Karpas-422 (cell line): Measurements from ENCODE around the gene CTNNBIP1. TPM values are rescaled to one million over a fixed set of nuclear protein-coding genes. Genes with fewer than 3 reads are reported as not detected.

Source experiments
- DNase-seq: peaks from one replicate; pipeline ENCODE4 v3.0.0-alpha.2; 2015
- H2AFZ ChIP-seq: fragments of 200-600 bp; sonication (generic); 2 replicates; pipeline ENCODE4 v1.6.1; 2014; ENCODE audit warnings: antibody characterized with exemption, low read length, mixed read lengths
- H3K27ac ChIP-seq: fragments of 200-600 bp; sonication (generic); 2 replicates; pipeline ENCODE4 v1.5.1; 2014; ENCODE audit warnings: mild to moderate bottlenecking, low read length, moderate library complexity
- H3K27me3 ChIP-seq: fragments of 200-600 bp; sonication (generic); 2 replicates; pipeline ENCODE4 v1.6.1; 2014; ENCODE audit warnings: low read length, mixed read lengths
- H3K36me3 ChIP-seq: fragments of 200-600 bp; sonication (generic); 2 replicates; pipeline ENCODE4 v1.6.1; 2014; ENCODE audit warnings: low read length, mixed read lengths; ENCODE audit not compliant: insufficient read depth
- H3K4me1 ChIP-seq: fragments of 200-600 bp; sonication (generic); 2 replicates; pipeline ENCODE4 v1.6.1; 2014; ENCODE audit warnings: mild to moderate bottlenecking, low read length, mixed read lengths
- H3K4me2 ChIP-seq: fragments of 200-600 bp; sonication (generic); 2 replicates; pipeline ENCODE4 v1.6.1; 2014; ENCODE audit warnings: low read length, low read depth, mild to moderate bottlenecking; ENCODE audit not compliant: poor library complexity, severe bottlenecking
- H3K4me3 ChIP-seq: fragments of 200-600 bp; sonication (generic); 2 replicates; pipeline ENCODE4 v1.5.1; 2014; ENCODE audit warnings: mild to moderate bottlenecking, antibody characterized with exemption, low read length, mixed read lengths
- H3K79me2 ChIP-seq: fragments of 200-600 bp; sonication (generic); 2 replicates; pipeline ENCODE4 v1.6.1; 2014; ENCODE audit warnings: mild to moderate bottlenecking, low read length, mixed read lengths
- H3K9ac ChIP-seq: fragments of 200-600 bp; sonication (generic); 2 replicates; pipeline ENCODE4 v1.6.0; 2014; ENCODE audit warnings: low read length
- H3K9me2 ChIP-seq: fragments of 200-600 bp; sonication (generic), shearing (Covaris generic); replicated peaks from 2 replicates; pipeline ENCODE4 v1.6.0; 2014; ENCODE audit warnings: mild to moderate bottlenecking, low read length, moderate library complexity; ENCODE audit not compliant: insufficient read depth
- H3K9me3 ChIP-seq: fragments of 300-700, 200-600 bp; sonication (generic); 2 replicates; pipeline ENCODE4 v1.6.1; 2014; ENCODE audit warnings: low read length, mixed read lengths
- H4K20me1 ChIP-seq: fragments of 200-600 bp; sonication (generic); 2 replicates; pipeline ENCODE4 v1.6.1; 2014; ENCODE audit warnings: mild to moderate bottlenecking, antibody characterized with exemption, low read length, low read depth; ENCODE audit not compliant: insufficient read depth
- total RNA-seq: library from RNA; depleted of rRNA; stranded (reverse); fragments of >200 nt; shearing (Covaris generic); gene quantifications from 2 replicates; pipeline ENCODE4 v1.2.3, GENCODE V29; 2014; ENCODE audit warnings: low replicate concordance

The CTNNBIP1 gene
- total RNA-seq, 1 experiment from 2014 or later, result 4.2 TPM

GRCh38 chr1:9845914-9846313 is 64.2 kb downstream of the CTNNBIP1 start:
- Histone ChIP-seq H2AFZ (no peak overlapping the region), H3K79me2 (no peaks in the 10 kb centered on the region), H3K4me1 (peaks cover 37% of the 10 kb centered on the region), H3K9me3 (no peaks in the 10 kb centered on the region), H3K36me3 (no peaks in the 10 kb centered on the region; the same call in 1 of the 2 replicates), H3K9me2 (no peaks in the 10 kb centered on the region), H4K20me1 (no peaks in the 10 kb centered on the region), H3K27ac (no peak overlapping the region), H3K27me3 (no peaks in the 10 kb centered on the region), H3K4me2 (no peak overlapping the region), H3K4me3 (no peak overlapping the region), H3K9ac (no peak overlapping the region)
- DNase-seq, result no peak

- no peak overlapping the region for H3K27ac ChIP-seq
- H3K36me3 ChIP-seq, result no peaks in the 10 kb centered on the region; the same call in 1 of the 2 replicates
- H3K27me3 ChIP-seq, result no peaks in the 10 kb centered on the region
- no peaks in the 10 kb centered on the region for H4K20me1 ChIP-seq
- no peaks in the 10 kb centered on the region for H3K9me2 ChIP-seq
- H2AFZ ChIP-seq, result no peak overlapping the region
- H3K4me3 ChIP-seq, result no peak overlapping the region
- no peaks in the 10 kb centered on the region for H3K9me3 ChIP-seq
- H3K79me2 ChIP-seq, result no peaks in the 10 kb centered on the region
- DNase-seq, result no peak
- H3K4me2 ChIP-seq, result no peak overlapping the region
- H3K4me1 ChIP-seq, result peaks cover 25% of the 10 kb centered on the region
- H3K9ac ChIP-seq, result no peak overlapping the region
Measured at GRCh38 chr1:9844756-9845155, 65.3 kb downstream of the CTNNBIP1 start.

- Histone ChIP-seq H2AFZ (no peak overlapping the region), H3K79me2 (no peaks in the 10 kb centered on the region), H3K4me1 (peaks cover 21% of the 10 kb centered on the region), H4K20me1 (no peaks in the 10 kb centered on the region), H3K27me3 (no peaks in the 10 kb centered on the region), H3K9me2 (no peaks in the 10 kb centered on the region), H3K4me3 (no peak overlapping the region), H3K27ac (no peak overlapping the region), H3K4me2 (no peak overlapping the region), H3K36me3 (no peaks in the 10 kb centered on the region; the same call in 1 of the 2 replicates), H3K9ac (no peak overlapping the region), H3K9me3 (no peaks in the 10 kb centered on the region)
- DNase-seq, result no peak
Measured at GRCh38 chr1:9844106-9844505, 66.0 kb downstream of the CTNNBIP1 start.

- H3K4me3 ChIP-seq, result no peak overlapping the region
- H3K4me2 ChIP-seq, result no peak overlapping the region
- no peaks in the 10 kb centered on the region for H3K79me2 ChIP-seq
- H2AFZ ChIP-seq, result no peak overlapping the region
- no peak for DNase-seq
- H3K27ac ChIP-seq, result no peak overlapping the region
- no peaks in the 10 kb centered on the region; the same call in 1 of the 2 replicates for H3K36me3 ChIP-seq
- no peaks in the 10 kb centered on the region for H3K27me3 ChIP-seq
- peaks cover 21% of the 10 kb centered on the region for H3K4me1 ChIP-seq
- no peaks in the 10 kb centered on the region for H4K20me1 ChIP-seq
- H3K9ac ChIP-seq, result no peak overlapping the region
- no peaks in the 10 kb centered on the region for H3K9me3 ChIP-seq
- H3K9me2 ChIP-seq, result no peaks in the 10 kb centered on the region
Measured at GRCh38 chr1:9843576-9843945, 66.5 kb downstream of the CTNNBIP1 start.

GRCh38 chr1:9842781-9843575 is 67.1 kb downstream of the CTNNBIP1 start:
- H3K4me2 ChIP-seq, result no peak overlapping the region
- no peak for DNase-seq

GRCh38 chr1:9842073-9842711 is 67.9 kb downstream of the CTNNBIP1 start:
- Histone ChIP-seq H3K9me2 (no peaks in the 10 kb centered on the region), H3K4me2 (no peak overlapping the region), H3K79me2 (no peaks in the 10 kb centered on the region), H3K9me3 (no peaks in the 10 kb centered on the region), H3K36me3 (no peaks in the 10 kb centered on the region; the same call in 1 of the 2 replicates), H3K27ac (no peak overlapping the region), H3K27me3 (no peaks in the 10 kb centered on the region), H4K20me1 (no peaks in the 10 kb centered on the region), H3K4me1 (peaks cover 7% of the 10 kb centered on the region), H3K4me3 (no peak overlapping the region), H3K9ac (no peak overlapping the region), H2AFZ (no peak overlapping the region)
- DNase-seq, result no peak

More at GRCh38 chr1:9842781-9843575, 67.1 kb downstream of the CTNNBIP1 start:
- H2AFZ ChIP-seq, result no peak overlapping the region
- no peaks in the 10 kb centered on the region for H4K20me1 ChIP-seq
- no peaks in the 10 kb centered on the region for H3K27me3 ChIP-seq
- no peak overlapping the region for H3K4me3 ChIP-seq
- no peaks in the 10 kb centered on the region for H3K79me2 ChIP-seq
- no peak overlapping the region for H3K27ac ChIP-seq
- no peaks in the 10 kb centered on the region for H3K9me3 ChIP-seq
- H3K4me1 ChIP-seq, result peaks cover 15% of the 10 kb centered on the region
- H3K9ac ChIP-seq, result no peak overlapping the region
- H3K36me3 ChIP-seq, result no peaks in the 10 kb centered on the region; the same call in 1 of the 2 replicates
- no peaks in the 10 kb centered on the region for H3K9me2 ChIP-seq

GRCh38 chr1:9841460-9841859 is 68.6 kb downstream of the CTNNBIP1 start:
- H3K9me2 ChIP-seq, result no peaks in the 10 kb centered on the region
- no peak for DNase-seq

GRCh38 chr1:9840176-9840575 is 69.9 kb downstream of the CTNNBIP1 start:
- no peaks in the 10 kb centered on the region for H3K9me3 ChIP-seq
- no peak overlapping the region for H3K4me2 ChIP-seq
- H3K4me3 ChIP-seq, result no peak overlapping the region

More at GRCh38 chr1:9841460-9841859, 68.6 kb downstream of the CTNNBIP1 start:
- Histone ChIP-seq H4K20me1 (no peaks in the 10 kb centered on the region), H3K9me3 (no peaks in the 10 kb centered on the region), H3K27ac (no peak overlapping the region), H3K4me2 (no peak overlapping the region), H3K36me3 (no peaks in the 10 kb centered on the region; the same call in 1 of the 2 replicates), H3K27me3 (no peaks in the 10 kb centered on the region), H3K79me2 (no peaks in the 10 kb centered on the region), H2AFZ (no peak overlapping the region), H3K4me3 (no peak overlapping the region), H3K4me1 (peaks cover 11% of the 10 kb centered on the region), H3K9ac (no peak overlapping the region)

More at GRCh38 chr1:9840176-9840575, 69.9 kb downstream of the CTNNBIP1 start:
- no peak overlapping the region for H3K9ac ChIP-seq
- H3K9me2 ChIP-seq, result no peaks in the 10 kb centered on the region
- peaks cover 24% of the 10 kb centered on the region for H3K4me1 ChIP-seq
- DNase-seq, result no peak
- no peaks in the 10 kb centered on the region for H3K79me2 ChIP-seq
- H3K36me3 ChIP-seq, result no peaks in the 10 kb centered on the region; the same call in 1 of the 2 replicates
- 0 out of 2 replicates have a peak, but pooled peaks cover 3% of the 10 kb centered on the region for H4K20me1 ChIP-seq
- no peak overlapping the region for H3K27ac ChIP-seq
- H2AFZ ChIP-seq, result no peak overlapping the region
- no peaks in the 10 kb centered on the region for H3K27me3 ChIP-seq
